Endothelial cell (in vitro differentiated cells): Measurements from ENCODE around the gene ALDH1A3. TPM values are rescaled to one million over a fixed set of nuclear protein-coding genes. Genes with fewer than 3 reads are reported as not detected.

Source experiments
- DNase-seq: peaks from one replicate; pipeline ENCODE4 v3.0.0; 2021; ENCODE audit warnings: low spot score
- H3K27ac Mint-ChIP-seq: one replicate; pipeline ENCODE4 v1.8.0; 2021; ENCODE audit warnings: mixed read lengths, inconsistent platforms; ENCODE audit not compliant: unreplicated experiment
- H3K27me3 Mint-ChIP-seq: one replicate; pipeline ENCODE4 v1.8.0; 2021; ENCODE audit warnings: mild to moderate bottlenecking, moderate library complexity, mixed read lengths, inconsistent platforms; ENCODE audit not compliant: unreplicated experiment
- H3K36me3 Mint-ChIP-seq: one replicate; pipeline ENCODE4 v1.8.0; 2021; ENCODE audit warnings: mild to moderate bottlenecking, low read depth, mixed read lengths, inconsistent platforms; ENCODE audit not compliant: unreplicated experiment
- H3K4me1 Mint-ChIP-seq: one replicate; pipeline ENCODE4 v1.8.0; 2021; ENCODE audit warnings: mild to moderate bottlenecking, mixed read lengths, inconsistent platforms; ENCODE audit not compliant: unreplicated experiment
- H3K4me3 Mint-ChIP-seq: one replicate; pipeline ENCODE4 v1.8.0; 2021; ENCODE audit warnings: mild to moderate bottlenecking, mixed read lengths, inconsistent platforms; ENCODE audit not compliant: unreplicated experiment
- H3K9me3 Mint-ChIP-seq: one replicate; pipeline ENCODE4 v1.8.0; 2021; ENCODE audit warnings: mixed read lengths, inconsistent platforms; ENCODE audit not compliant: unreplicated experiment
- total RNA-seq: library from RNA; stranded (reverse); fragmentation: NEBNext Ultra II Directional; extraction: Animal tissue kit (Norgen Biotek cat#: 25700); gene quantifications from one replicate; pipeline ENCODE4 v1.2.1, GENCODE V29; 2021; ENCODE audit not compliant: unreplicated experiment
- TF ChIP-seq, protein P1 (sequence below): fragments of 200-600 bp; sonication (generic); IDR thresholded peaks from one replicate; pipeline ENCODE4 v1.5.0; 2021; ENCODE audit warnings: antibody characterized with exemption; ENCODE audit not compliant: unreplicated experiment

The ALDH1A3 gene
- total RNA-seq, 1 donor from 2014 or later, result 13.9 TPM

DNA sequence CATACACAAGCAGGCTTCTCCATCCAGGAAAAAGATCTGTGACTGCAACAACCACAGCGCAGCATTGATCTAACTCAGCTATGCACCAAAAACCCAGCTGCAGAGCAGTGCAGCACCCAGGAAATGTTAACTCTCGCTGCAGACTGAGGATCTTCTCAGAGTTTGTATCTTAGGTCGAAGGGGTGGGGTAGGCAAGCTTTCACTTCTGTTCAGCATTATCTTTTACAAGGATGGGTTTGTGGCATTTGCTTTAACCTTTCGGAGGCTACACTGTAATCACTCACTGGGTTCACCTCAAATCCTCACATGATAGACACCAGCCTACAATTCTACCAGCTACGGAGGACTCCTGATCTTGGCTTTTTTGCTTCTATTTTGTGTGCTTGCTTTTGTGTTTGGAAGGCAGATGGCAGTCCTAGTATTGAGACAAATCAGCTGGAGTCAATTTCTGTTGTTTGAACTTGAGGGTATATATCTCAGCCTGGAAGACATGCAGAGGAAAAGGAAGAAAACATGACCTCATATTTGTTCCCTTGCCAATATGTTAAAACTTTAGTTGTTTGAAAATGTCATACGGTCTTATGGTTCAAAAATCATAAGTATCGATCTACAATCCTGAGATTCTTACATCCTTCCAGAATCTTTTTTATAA is 64.7 kb downstream of the ALDH1A3 start:
- Mint-ChIP-seq H3K4me3 (no peak overlapping the region), H3K9me3 (no peaks in the 10 kb centered on the region), H3K4me1 (peaks cover 3% of the 10 kb centered on the region), H3K27ac (no peak overlapping the region), H3K36me3 (no peaks in the 10 kb centered on the region), H3K27me3 (no peaks in the 10 kb centered on the region)
- DNase-seq, result no peak
- TF ChIP-seq, protein P1, sequence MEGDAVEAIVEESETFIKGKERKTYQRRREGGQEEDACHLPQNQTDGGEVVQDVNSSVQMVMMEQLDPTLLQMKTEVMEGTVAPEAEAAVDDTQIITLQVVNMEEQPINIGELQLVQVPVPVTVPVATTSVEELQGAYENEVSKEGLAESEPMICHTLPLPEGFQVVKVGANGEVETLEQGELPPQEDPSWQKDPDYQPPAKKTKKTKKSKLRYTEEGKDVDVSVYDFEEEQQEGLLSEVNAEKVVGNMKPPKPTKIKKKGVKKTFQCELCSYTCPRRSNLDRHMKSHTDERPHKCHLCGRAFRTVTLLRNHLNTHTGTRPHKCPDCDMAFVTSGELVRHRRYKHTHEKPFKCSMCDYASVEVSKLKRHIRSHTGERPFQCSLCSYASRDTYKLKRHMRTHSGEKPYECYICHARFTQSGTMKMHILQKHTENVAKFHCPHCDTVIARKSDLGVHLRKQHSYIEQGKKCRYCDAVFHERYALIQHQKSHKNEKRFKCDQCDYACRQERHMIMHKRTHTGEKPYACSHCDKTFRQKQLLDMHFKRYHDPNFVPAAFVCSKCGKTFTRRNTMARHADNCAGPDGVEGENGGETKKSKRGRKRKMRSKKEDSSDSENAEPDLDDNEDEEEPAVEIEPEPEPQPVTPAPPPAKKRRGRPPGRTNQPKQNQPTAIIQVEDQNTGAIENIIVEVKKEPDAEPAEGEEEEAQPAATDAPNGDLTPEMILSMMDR, result no peak

- TF ChIP-seq, protein P1, result no peak
- no peak overlapping the region for H3K27ac Mint-ChIP-seq
- no peak for DNase-seq
- H3K4me3 Mint-ChIP-seq, result no peak overlapping the region
- no peaks in the 10 kb centered on the region for H3K27me3 Mint-ChIP-seq
- no peaks in the 10 kb centered on the region for H3K36me3 Mint-ChIP-seq
- peaks cover 3% of the 10 kb centered on the region for H3K4me1 Mint-ChIP-seq
- no peaks in the 10 kb centered on the region for H3K9me3 Mint-ChIP-seq
Observed at GRCh38 chr15:100944986-100945385, 65.4 kb downstream of the ALDH1A3 start.

DNA sequence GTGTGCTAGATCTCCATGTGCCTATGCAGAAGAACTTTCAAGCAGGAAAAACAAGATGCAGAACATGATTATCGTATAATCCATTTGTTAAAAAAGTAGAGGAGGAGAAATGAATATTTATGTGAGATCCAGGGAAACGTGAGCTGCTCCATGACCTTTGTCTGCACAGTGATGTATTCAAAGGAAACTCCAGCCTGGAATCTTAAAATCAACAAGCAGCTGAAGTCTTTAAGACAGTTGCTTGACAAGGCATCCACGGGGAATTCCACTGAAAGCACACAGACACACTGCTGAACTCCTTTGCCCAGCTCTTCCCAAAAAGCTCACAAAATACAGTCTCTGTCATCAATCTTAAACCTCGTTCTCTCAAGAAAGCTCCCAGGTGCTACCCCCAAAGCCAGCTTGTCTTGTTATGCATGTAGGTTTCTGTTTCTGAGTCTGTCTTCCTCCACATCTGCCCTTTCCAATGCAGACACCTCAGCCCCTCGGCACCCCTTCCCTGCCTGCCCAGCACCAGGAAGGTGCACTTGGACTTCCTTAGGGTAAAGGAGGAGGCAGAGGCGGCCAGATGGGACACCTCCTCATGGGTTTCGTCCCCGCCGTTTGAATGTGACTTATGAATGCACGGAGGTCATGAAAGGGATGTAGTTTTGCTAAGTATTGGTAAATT is 68.3 kb downstream of the ALDH1A3 start:
- no peaks in the 10 kb centered on the region for H3K27me3 Mint-ChIP-seq
- peaks cover 3% of the 10 kb centered on the region for H3K4me1 Mint-ChIP-seq
- no peak overlapping the region for H3K4me3 Mint-ChIP-seq
- no peaks in the 10 kb centered on the region for H3K9me3 Mint-ChIP-seq
- TF ChIP-seq, protein P1, result no peak
- no peak overlapping the region for H3K27ac Mint-ChIP-seq
- H3K36me3 Mint-ChIP-seq, result no peaks in the 10 kb centered on the region
- DNase-seq, result no peak

- Mint-ChIP-seq H3K4me3 (no peak overlapping the region), H3K27ac (no peak overlapping the region), H3K9me3 (no peaks in the 10 kb centered on the region), H3K4me1 (peaks cover 3% of the 10 kb centered on the region), H3K36me3 (no peaks in the 10 kb centered on the region), H3K27me3 (no peaks in the 10 kb centered on the region)
- DNase-seq, result no peak
- TF ChIP-seq, protein P1, result no peak
Observed at GRCh38 chr15:100948430-100948762, 68.8 kb downstream of the ALDH1A3 start.

DNA sequence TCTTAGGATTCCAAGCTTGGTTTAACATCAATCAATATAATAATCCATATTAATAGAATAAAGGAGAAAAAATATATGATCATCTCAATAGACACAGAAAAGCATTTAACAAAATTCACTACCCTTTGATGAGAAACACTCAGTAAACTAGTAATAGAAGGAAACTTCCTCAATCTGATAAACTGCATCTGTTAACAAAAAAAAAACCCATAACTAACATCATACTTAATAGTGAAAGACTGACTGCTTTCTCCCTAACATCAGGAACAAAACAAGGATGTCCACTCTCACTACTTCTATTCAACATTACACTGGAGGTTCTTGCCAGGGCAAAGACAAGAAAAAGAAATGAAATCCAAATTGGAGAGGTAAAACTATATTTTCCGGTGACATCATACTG is 70.1 kb downstream of the ALDH1A3 start:
- Mint-ChIP-seq H3K9me3 (no peaks in the 10 kb centered on the region), H3K36me3 (no peaks in the 10 kb centered on the region), H3K27ac (no peak overlapping the region), H3K27me3 (no peaks in the 10 kb centered on the region), H3K4me3 (no peak overlapping the region), H3K4me1 (peaks cover 3% of the 10 kb centered on the region)
- TF ChIP-seq, protein P1, result no peak
- DNase-seq, result no peak
